Testis (tissue), 2 donors: ENCODE results near the gene CDK11A.

Experiments
- CTCF ChIP-seq, 3 experiments: fragments of 450-650 bp in 2 of 3; fragments of 200-600 bp in 1 of 3; sonication (generic) in 1 of 3; IDR thresholded peaks; one replicate each; pipeline ENCODE4 v1.5.1; 2016 to 2019; ENCODE audit warnings: antibody characterized with exemption in 3 of 3, mild to moderate bottlenecking in 2 of 3, moderate library complexity in 1 of 3
- POLR2A ChIP-seq: fragments of 450-650 bp; IDR thresholded peaks from one replicate; pipeline ENCODE4 v1.6.1; 2017; ENCODE audit warnings: antibody characterized with exemption, mild to moderate bottlenecking, moderate library complexity

- no peak for TF ChIP-seq CTCF (IDR thresholded peaks at IDR 0.05)
- no peak for TF ChIP-seq POLR2A
Measured at GRCh38 chr1:1758059-1758621, 34.0 kb upstream of the CDK11A start.
